GM10266 (cell line): Measurements from ENCODE around the gene INPP5D.
A peak's percentile ranks its signal among the peaks of the same experiment; 100 is the strongest.

Experiments
- DNase-seq: peaks from one replicate; pipeline ENCODE4 v3.0.0; 2012; ENCODE audit errors: extremely low spot score
- TF ChIP-seq, protein P1 (sequence below): IDR thresholded peaks from 2 replicates; pipeline ENCODE4 v1.5.1; 2012; ENCODE audit warnings: mild to moderate bottlenecking, low read depth; ENCODE audit not compliant: control insufficient read depth, insufficient read depth; ENCODE audit errors: missing control alignments

The INPP5D gene

DNA sequence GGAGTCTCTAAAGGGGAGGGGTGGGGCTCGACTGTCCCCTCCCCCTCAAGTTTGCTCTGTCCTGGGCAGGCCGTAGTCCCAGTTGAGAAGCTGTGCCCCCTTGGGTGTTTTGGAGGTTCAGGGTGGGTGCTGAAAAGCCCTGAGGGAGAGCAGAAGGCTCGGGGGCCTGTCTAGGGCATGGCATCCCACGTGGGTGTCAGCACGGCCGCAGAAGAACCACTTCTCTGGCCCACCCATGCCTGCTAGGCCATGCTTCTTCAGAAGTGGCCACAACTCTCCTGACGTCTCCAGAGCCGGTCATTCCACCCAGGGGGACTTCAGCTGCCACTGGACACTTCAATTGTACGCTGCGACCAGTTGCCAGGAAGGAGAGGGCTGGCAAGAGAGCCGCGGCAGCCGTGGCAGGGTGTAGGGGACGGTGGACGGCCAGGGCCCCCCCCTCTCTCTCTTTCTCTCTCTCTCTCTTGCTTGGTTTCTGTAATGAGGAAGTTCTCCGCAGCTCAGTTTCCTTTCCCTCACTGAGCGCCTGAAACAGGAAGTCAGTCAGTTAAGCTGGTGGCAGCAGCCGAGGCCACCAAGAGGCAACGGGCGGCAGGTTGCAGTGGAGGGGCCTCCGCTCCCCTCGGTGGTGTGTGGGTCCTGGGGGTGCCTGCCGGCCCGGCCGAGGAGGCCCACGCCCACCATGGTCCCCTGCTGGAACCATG is at the start of gene INPP5D:
TSS of gene INPP5D (plus strand) at position 546 of the 704 bp plus-strand sequence. CDS start at position 683, 137 bp downstream.
- TF ChIP-seq, protein P1, sequence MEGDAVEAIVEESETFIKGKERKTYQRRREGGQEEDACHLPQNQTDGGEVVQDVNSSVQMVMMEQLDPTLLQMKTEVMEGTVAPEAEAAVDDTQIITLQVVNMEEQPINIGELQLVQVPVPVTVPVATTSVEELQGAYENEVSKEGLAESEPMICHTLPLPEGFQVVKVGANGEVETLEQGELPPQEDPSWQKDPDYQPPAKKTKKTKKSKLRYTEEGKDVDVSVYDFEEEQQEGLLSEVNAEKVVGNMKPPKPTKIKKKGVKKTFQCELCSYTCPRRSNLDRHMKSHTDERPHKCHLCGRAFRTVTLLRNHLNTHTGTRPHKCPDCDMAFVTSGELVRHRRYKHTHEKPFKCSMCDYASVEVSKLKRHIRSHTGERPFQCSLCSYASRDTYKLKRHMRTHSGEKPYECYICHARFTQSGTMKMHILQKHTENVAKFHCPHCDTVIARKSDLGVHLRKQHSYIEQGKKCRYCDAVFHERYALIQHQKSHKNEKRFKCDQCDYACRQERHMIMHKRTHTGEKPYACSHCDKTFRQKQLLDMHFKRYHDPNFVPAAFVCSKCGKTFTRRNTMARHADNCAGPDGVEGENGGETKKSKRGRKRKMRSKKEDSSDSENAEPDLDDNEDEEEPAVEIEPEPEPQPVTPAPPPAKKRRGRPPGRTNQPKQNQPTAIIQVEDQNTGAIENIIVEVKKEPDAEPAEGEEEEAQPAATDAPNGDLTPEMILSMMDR = no peak
- peak; percentile 71 for DNase-seq

DNA sequence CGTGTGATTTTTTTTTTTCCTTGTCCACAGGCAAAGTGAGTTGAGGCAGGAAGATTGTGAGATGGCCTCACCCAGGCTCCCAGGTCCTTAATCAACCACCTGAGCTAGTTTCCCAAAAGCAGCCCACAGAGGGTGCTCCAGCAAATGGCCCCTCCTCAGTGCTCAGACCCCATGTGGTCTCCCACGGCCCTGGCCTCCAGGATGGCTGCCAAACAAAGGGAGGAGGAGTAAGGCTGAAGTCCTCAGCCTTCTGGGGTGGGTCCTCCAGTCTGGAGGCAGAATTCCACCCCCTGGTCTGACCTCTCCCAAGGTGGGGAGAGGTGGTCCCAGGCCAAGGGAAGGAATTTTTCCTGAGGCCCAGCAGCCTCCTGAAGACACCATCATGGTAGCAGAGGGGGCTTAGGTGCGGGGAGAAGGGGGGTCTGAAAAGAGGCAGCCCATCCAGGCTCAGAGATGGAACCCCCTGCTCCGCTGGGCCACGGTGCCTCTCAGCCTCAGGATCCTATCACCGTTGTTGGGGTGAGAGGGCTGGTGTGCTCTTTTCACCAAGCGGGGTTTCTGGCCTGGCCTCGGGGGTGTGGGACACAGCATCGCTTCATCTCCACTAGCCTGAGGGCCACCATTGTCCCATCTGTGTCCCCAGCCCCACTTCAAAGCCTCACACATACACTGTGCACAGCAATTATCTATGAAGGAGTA is 49.4 kb upstream of the INPP5D start:
- TF ChIP-seq, protein P1 = no peak
- no peak for DNase-seq

DNA sequence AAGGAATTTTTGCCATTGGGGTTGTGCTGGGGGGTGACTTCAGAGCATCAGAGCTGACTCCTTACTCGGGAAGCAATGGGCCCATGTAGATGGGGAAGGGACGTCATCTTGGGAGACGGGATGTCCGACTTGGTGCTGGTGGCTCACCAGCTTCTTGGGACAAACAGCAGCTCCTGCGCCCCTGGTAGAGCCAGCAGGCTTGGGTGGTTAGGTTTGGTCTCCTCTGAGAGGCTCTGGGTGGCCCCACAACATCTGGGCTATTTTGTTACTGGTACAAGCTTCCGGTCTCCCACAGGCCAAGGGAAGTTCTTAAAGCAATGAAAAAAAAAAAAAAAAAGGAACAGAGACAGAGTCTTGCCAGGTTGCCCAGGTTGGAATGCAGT is 48.9 kb upstream of the INPP5D start:
- TF ChIP-seq, protein P1 = no peak
- DNase-seq = no peak

DNA sequence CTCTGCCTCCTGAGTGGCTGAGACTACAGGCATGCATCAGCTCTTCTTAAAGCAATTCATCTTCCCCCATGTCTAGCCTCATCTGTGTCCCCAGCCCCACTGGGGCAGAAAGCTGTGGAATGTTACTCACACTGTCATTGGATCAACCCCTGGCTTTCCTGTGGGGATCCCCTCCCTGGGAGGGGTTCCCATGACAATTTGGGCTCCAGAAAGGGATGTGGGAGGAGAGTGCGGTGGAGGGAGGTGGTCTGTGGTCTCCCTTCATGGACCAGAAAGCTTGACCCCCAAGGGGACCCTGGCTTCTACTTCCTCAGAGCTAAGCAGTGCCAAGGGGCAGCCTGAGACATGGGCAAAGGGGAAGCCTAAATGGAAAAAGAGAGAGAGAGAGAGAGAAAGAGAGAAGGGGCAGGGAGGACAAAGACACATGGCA is 48.4 kb upstream of the INPP5D start:
- TF ChIP-seq, protein P1 = no peak
- no peak for DNase-seq

DNA sequence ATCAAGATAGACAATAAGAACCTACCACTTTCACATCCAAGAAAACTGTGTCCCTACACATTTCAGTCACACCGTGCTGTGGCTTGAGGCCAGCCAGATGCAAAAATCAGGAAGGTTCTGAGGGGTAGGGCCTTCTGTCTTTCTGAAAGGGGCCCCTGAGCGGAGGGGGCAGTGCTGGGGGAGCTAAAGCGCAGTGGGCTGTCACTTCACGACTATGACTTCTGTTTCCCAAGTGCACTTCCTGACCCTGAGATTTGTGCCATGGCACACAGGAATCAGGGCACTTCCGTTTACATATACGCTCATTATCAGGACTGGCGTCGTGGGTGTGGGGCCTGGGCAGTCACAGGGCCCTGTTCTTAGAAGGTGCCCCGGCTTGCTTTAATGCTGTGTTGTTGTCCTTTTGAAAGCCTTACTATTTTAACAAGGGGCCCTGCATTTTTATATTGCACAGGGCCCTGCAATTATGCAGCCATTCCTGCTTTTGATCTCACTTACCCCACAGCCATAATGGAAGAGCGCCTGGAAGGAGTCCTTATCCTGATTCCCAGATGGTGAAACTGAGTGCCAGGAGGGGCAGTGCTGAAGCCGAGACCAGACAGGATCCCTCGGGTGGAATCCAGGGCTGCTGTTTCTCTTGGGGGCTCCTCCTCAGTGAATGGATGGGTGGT is 47.7 kb upstream of the INPP5D start:
- TF ChIP-seq, protein P1 = no peak
- DNase-seq = no peak

DNA sequence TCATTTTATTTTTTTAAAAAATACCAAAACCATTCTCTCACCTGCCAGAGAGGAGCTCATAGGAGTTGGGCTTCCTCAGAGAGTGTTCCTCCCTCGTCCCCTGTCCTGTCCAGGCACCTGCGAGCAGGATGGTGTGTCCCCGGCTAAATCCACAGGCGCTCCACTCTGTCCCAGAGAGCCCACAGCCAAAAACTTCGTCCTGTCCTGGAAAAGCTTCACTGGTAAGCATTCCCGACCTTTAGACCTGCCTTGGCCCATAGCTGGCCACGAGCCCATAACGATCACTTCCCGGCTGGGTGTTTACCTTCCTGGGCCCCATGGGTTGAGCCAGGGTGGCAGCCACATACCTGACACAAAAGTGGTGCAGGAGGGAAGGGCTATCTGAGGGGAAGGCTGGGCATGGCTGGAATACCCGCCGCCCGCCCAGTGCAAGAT is 47.1 kb upstream of the INPP5D start, which contains the start of gene NGEF:
TSS of gene NGEF (minus strand) at position 230 of the 435 bp plus-strand sequence. CDS start 38,366 bp downstream, outside the sequence.
- DNase-seq = no peak
- TF ChIP-seq, protein P1 = no peak
